H1 (cell line): ENCODE results near the gene DNASE1L1. TPM values are rescaled to one million over a fixed set of nuclear protein-coding genes. Genes with fewer than 3 reads are reported as not detected.

ENCODE experiments used
- CTCF ChIA-PET: fragments of 300-600 bp; sonication (Branson Sonifier 250); formaldehyde crosslinking; loops from one replicate; lab custom pipeline; 2021; ENCODE audit not compliant: partially characterized antibody; lab: Charles Lee
- POLR2A ChIA-PET: fragments of 300-600 bp; sonication (Branson Sonifier 250); formaldehyde crosslinking; loops from one replicate; lab custom pipeline; 2021; ENCODE audit warnings: inconsistent platforms; ENCODE audit not compliant: partially characterized antibody; lab: Charles Lee
- DNase-seq, 2 experiments: peaks; one replicate each; pipeline versions ENCODE4 v3.0.0 to v3.0.0-alpha.2; 2010 to 2022; ENCODE audit warnings: low spot score in 2 of 2, low read depth in 1 of 2, mixed read lengths in 1 of 2
- FAIRE-seq: peaks from 2 replicates; lab custom pipeline; 2011; peaks lifted over from hg19 to GRCh38; lab: Jason Lieb, UNC
- H2AFZ ChIP-seq: 2 replicates; pipeline ENCODE4 v1.8.1; 2012; ENCODE audit warnings: low read length, inconsistent platforms
- H2AK5ac ChIP-seq: 2 replicates; pipeline ENCODE4 v1.6.1; 2013; ENCODE audit warnings: low read depth, low read length
- H2BK120ac ChIP-seq: replicated peaks from 2 replicates; pipeline ENCODE3; 2013; ENCODE audit warnings: low read depth, low read length, inconsistent platforms
- H2BK12ac ChIP-seq: 2 replicates; pipeline ENCODE4 v1.6.1; 2013; ENCODE audit warnings: low read depth, low read length
- H2BK15ac ChIP-seq: 2 replicates; pipeline ENCODE4 v1.6.1; 2013; ENCODE audit warnings: low read length
- H2BK20ac ChIP-seq: 2 replicates; pipeline ENCODE4 v1.6.1; 2013; ENCODE audit warnings: low read length
- H2BK5ac ChIP-seq: 2 replicates; pipeline ENCODE4 v1.6.1; 2013; ENCODE audit warnings: low read depth, low read length
- H3K14ac ChIP-seq: 2 replicates; pipeline ENCODE4 v1.6.1; 2013; ENCODE audit warnings: inconsistent platforms; ENCODE audit not compliant: insufficient read length
- H3K18ac ChIP-seq: 2 replicates; pipeline ENCODE4 v1.6.1; 2013; ENCODE audit warnings: low read length; ENCODE audit errors: extremely low read depth
- H3K23ac ChIP-seq: 2 replicates; pipeline ENCODE4 v1.6.1; 2013; ENCODE audit warnings: inconsistent platforms; ENCODE audit not compliant: insufficient read length
- H3K23me2 ChIP-seq: 2 replicates; pipeline ENCODE4 v1.6.1; 2013; ENCODE audit warnings: low read depth, low read length
- H3K27ac ChIP-seq: 2 replicates; pipeline ENCODE4 v1.6.1; 2011; ENCODE audit warnings: low read depth, low read length, inconsistent platforms
- H3K27me3 ChIP-seq, 4 experiments: replicated peaks in 1 of 4; 1 replicate in 1 of 4; 2 replicates in 3 of 4; pipeline versions ENCODE4 v1.6.1 to v1.8.1; 2011 to 2013; ENCODE audit warnings: low read length in 3 of 4, mild to moderate bottlenecking in 3 of 4, inconsistent platforms in 2 of 4, mixed read lengths in 2 of 4, moderate library complexity in 1 of 4; ENCODE audit not compliant: control insufficient read depth in 3 of 4, insufficient read depth in 3 of 4; ENCODE audit errors: extremely low read depth in 1 of 4
- H3K36me3 ChIP-seq, 4 experiments: 2 replicates each; pipeline versions ENCODE4 v1.6.1 to v1.8.1; 2011 to 2013; ENCODE audit warnings: mild to moderate bottlenecking in 4 of 4, low read length in 3 of 4, moderate library complexity in 2 of 4, control low read depth in 1 of 4, inconsistent platforms in 1 of 4; ENCODE audit not compliant: insufficient read depth in 4 of 4, control insufficient read depth in 2 of 4
- H3K4ac ChIP-seq: replicated peaks from 2 replicates; pipeline ENCODE3; 2013; ENCODE audit warnings: low read length, low read depth, mixed read lengths, inconsistent platforms; ENCODE audit not compliant: insufficient read length
- H3K4me1 ChIP-seq, 4 experiments: replicated peaks in 1 of 4; 1 replicate in 1 of 4; 2 replicates in 3 of 4; pipeline versions ENCODE4 v1.6.1 to v1.8.1; 2011 to 2013; ENCODE audit warnings: low read length in 3 of 4, inconsistent platforms in 2 of 4, mixed read lengths in 1 of 4; ENCODE audit not compliant: insufficient read depth in 4 of 4, control insufficient read depth in 3 of 4
- H3K4me2 ChIP-seq, 2 experiments: 2 replicates each; pipeline versions ENCODE4 v1.6.1 to v1.8.1; 2011 to 2013; ENCODE audit warnings: low read depth in 2 of 2, low read length in 2 of 2, control low read depth in 1 of 2, inconsistent platforms in 1 of 2, mild to moderate bottlenecking in 1 of 2; ENCODE audit not compliant: insufficient read depth in 1 of 2
- H3K4me3 ChIP-seq, 4 experiments: fragments of 200-600, 300-600 bp in 1 of 4; sonication (generic), shearing (Covaris generic), sonication (Bioruptor Twin) in 1 of 4; 2 replicates each; pipeline versions ENCODE4 v1.5.1 to v1.8.1; 2011 to 2016; ENCODE audit warnings: low read length in 4 of 4, low read depth in 3 of 4, control low read depth in 2 of 4, inconsistent platforms in 2 of 4, mild to moderate bottlenecking in 2 of 4, mixed read lengths in 1 of 4, moderate library complexity in 1 of 4; ENCODE audit not compliant: insufficient read depth in 2 of 4; ENCODE audit errors: extremely low read depth in 1 of 4
- H3K56ac ChIP-seq: replicated peaks from 2 replicates; pipeline ENCODE3; 2013; ENCODE audit warnings: low read depth, mild to moderate bottlenecking, mixed read lengths, low read length, inconsistent platforms; ENCODE audit not compliant: insufficient read length
- H3K79me1 ChIP-seq: 2 replicates; pipeline ENCODE4 v1.6.1; 2013; ENCODE audit warnings: low read depth, low read length, control low read depth
- H3K79me2 ChIP-seq, 2 experiments: 2 replicates each; pipeline versions ENCODE4 v1.6.1 to v1.8.1; 2012 to 2013; ENCODE audit warnings: low read length in 2 of 2, mild to moderate bottlenecking in 2 of 2, inconsistent platforms in 1 of 2; ENCODE audit not compliant: insufficient read depth in 2 of 2, control insufficient read depth in 1 of 2
- H3K9ac ChIP-seq, 4 experiments: replicated peaks in 1 of 4; 1 replicate in 1 of 4; 2 replicates in 3 of 4; pipeline versions ENCODE4 v1.6.1 to v1.8.1; 2011 to 2013; ENCODE audit warnings: low read depth in 3 of 4, low read length in 3 of 4, control low read depth in 2 of 4, mild to moderate bottlenecking in 2 of 4, moderate library complexity in 2 of 4, inconsistent platforms in 1 of 4; ENCODE audit errors: extremely low read depth in 1 of 4
- H3K9me3 ChIP-seq, 2 experiments: 2 replicates each; pipeline versions ENCODE4 v1.6.1 to v1.8.1; 2012 to 2013; ENCODE audit warnings: mild to moderate bottlenecking in 2 of 2, moderate library complexity in 2 of 2, control low read depth in 1 of 2, inconsistent platforms in 1 of 2, low read depth in 1 of 2, low read length in 1 of 2, mixed read lengths in 1 of 2; ENCODE audit not compliant: insufficient read depth in 2 of 2
- H4K20me1 ChIP-seq, 2 experiments: replicated peaks in 1 of 2; 2 replicates each; pipeline versions ENCODE3 to v1.8.1; 2011 to 2013; ENCODE audit warnings: inconsistent platforms in 2 of 2, low read length in 2 of 2, mild to moderate bottlenecking in 1 of 2; ENCODE audit not compliant: insufficient read depth in 2 of 2, control insufficient read depth in 1 of 2
- H4K5ac ChIP-seq: 2 replicates; pipeline ENCODE4 v1.6.1; 2013; ENCODE audit warnings: low read length, low read depth, mixed read lengths, inconsistent platforms; ENCODE audit not compliant: insufficient read length
- H4K8ac ChIP-seq: 2 replicates; pipeline ENCODE4 v1.8.0; 2013; ENCODE audit warnings: mild to moderate bottlenecking, moderate library complexity, low read length, inconsistent platforms; ENCODE audit not compliant: insufficient read depth; ENCODE audit errors: extremely low read depth
- H4K91ac ChIP-seq: replicated peaks from 2 replicates; pipeline ENCODE3; 2013; ENCODE audit warnings: low read length, mixed read lengths, inconsistent platforms; ENCODE audit not compliant: insufficient read length
- BACH1 ChIP-seq: IDR thresholded peaks from 2 replicates; pipeline ENCODE4 v1.6.1; 2012; ENCODE audit warnings: low read length, improper control_type of control experiment
- CEBPB ChIP-seq: IDR thresholded peaks from 2 replicates; pipeline ENCODE4 v1.6.1; 2012; ENCODE audit warnings: low read depth, low read length
- CHD2 ChIP-seq: IDR thresholded peaks from 2 replicates; pipeline ENCODE4 v1.6.1; 2012; ENCODE audit warnings: low read length, improper control_type of control experiment
- CTBP2 ChIP-seq: IDR thresholded peaks from 2 replicates; pipeline ENCODE4 v1.7.0; 2011; ENCODE audit warnings: borderline replicate concordance, mild to moderate bottlenecking, moderate library complexity, mixed read lengths, low read length; ENCODE audit not compliant: insufficient read depth, insufficient read length
- E2F6 ChIP-seq: IDR thresholded peaks from 2 replicates; pipeline ENCODE4 v1.6.1; 2012; ENCODE audit warnings: inconsistent platforms
- MAX ChIP-seq: IDR thresholded peaks from 2 replicates; pipeline ENCODE4 v1.6.1; 2012; ENCODE audit warnings: inconsistent platforms
- NRF1 ChIP-seq: IDR thresholded peaks from 2 replicates; pipeline ENCODE4 v1.6.1; 2011; ENCODE audit warnings: mild to moderate bottlenecking, low read depth, low read length, improper control_type of control experiment
- RAD21 ChIP-seq, 2 experiments: IDR thresholded peaks in 1 of 2; conservative IDR thresholded peaks in 1 of 2; 2 replicates each; pipeline ENCODE4 v1.6.1; 2011; ENCODE audit warnings: low read depth in 2 of 2, low read length in 2 of 2, improper control_type of control experiment in 1 of 2, inconsistent platforms in 1 of 2, mild to moderate bottlenecking in 1 of 2, moderate library complexity in 1 of 2
- RXRA ChIP-seq: IDR thresholded peaks from 2 replicates; pipeline ENCODE4 v1.6.1; 2011; ENCODE audit warnings: low read depth, mild to moderate bottlenecking, low read length, moderate library complexity; ENCODE audit not compliant: insufficient read depth
- SP4 ChIP-seq: IDR thresholded peaks from 2 replicates; pipeline ENCODE4 v1.6.1; 2012; ENCODE audit warnings: low read length, inconsistent platforms
- SRF ChIP-seq: IDR thresholded peaks from 2 replicates; pipeline ENCODE4 v1.6.1; 2011; ENCODE audit warnings: mild to moderate bottlenecking, low read depth, low read length, moderate library complexity
- ZNF274 ChIP-seq: IDR thresholded peaks from 2 replicates; pipeline ENCODE4 v1.7.0; 2012; ENCODE audit warnings: low read length, borderline replicate concordance; ENCODE audit errors: extremely low read depth
- WGBS, 2 experiments: shearing (Covaris generic) in 1 of 2; methylation state at CpG; one replicate each; pipeline versions ENCODE4 v1.1.6 to v1.1.7; 2013 to 2015; ENCODE audit warnings: low lambda C conversion rate in 2 of 2, mixed read lengths in 2 of 2, inconsistent platforms in 1 of 2, low coverage in 1 of 2, missing lambda C conversion rate in 1 of 2; ENCODE audit not compliant: insufficient replicate concordance in 2 of 2, insufficient coverage in 1 of 2, insufficient read length in 1 of 2; ENCODE audit errors: extremely low coverage in 1 of 2, missing lambda C conversion rate in 1 of 2; 5-methylcytosine and 5-hydroxymethylcytosine counted together
- polyA plus RNA-seq, 7 experiments: library from polyadenylated mRNA; depleted of rRNA in 3 of 7; stranded (reverse) in 5 of 7; unstranded in 2 of 7; fragments of >200 nt in 5 of 7; fragments of 200-250 nt in 2 of 7; gene quantifications; 1 replicate in 5 of 7; 2 replicates in 1 of 7; 4 replicates in 1 of 7; pipeline versions ENCODE4 v1.2.1 to v1.2.3, GENCODE V29; 2011 to 2013; ENCODE audit warnings: missing spikeins in 2 of 7, mixed read lengths in 2 of 7
- total RNA-seq: library from RNA; stranded (reverse); fragmentation: NEBNext Ultra II Directional; extraction: Animal tissue kit (Norgen Biotek cat#: 25700); gene quantifications from 2 replicates; pipeline ENCODE4 v1.2.1, GENCODE V29; 2021

The DNASE1L1 gene
- total and polyA plus RNA-seq, 2 of the 8 experiments (the other 6 are each of a cell fraction or from before 2014, with no cell fraction given), result 8.7 to 30.0 TPM

GRCh38 chrX:154356596-154356995 lies 52.5 kb downstream of the DNASE1L1 start:
- no peak overlapping the region for H3K23ac ChIP-seq
- H3K36me3 ChIP-seq, result peaks cover 44 to 97% (median 81%) of the 10 kb centered on the region in 4 experiments; a peak in 7 of 8 replicates
- TF ChIP-seq RXRA (no peak), CHD2 (no peak), RAD21 (IDR thresholded peaks at IDR 0.05 in 1 of 2, conservative IDR thresholded peaks at IDR 0.05 in 1 of 2; ENCODE audit: low read depth in 2 of 2, low read length in 2 of 2) (no peak), NRF1 (no peak), MAX (no peak), SP4 (no peak), BACH1 (no peak), SRF (no peak), E2F6 (no peak), CEBPB (no peak), ZNF274 (no peak), CTBP2 (no peak)

More at GRCh38 chrX:154356596-154356995, 52.5 kb downstream of the DNASE1L1 start:
- H3K4ac ChIP-seq, result no peak overlapping the region
- CTCF ChIA-PET, result interaction anchor here (0.9 kb wide), 1 partner anchor 17 kb away, joined by 3 read pairs; no protein-coding TSS in a partner anchor
- peaks cover 7 to 46% of the 10 kb centered on the region in 2 experiments for H4K20me1 ChIP-seq
- no peak overlapping the region for H3K56ac ChIP-seq
- H3K9ac ChIP-seq, result no peak overlapping the region
- no peak overlapping the region for H2BK20ac ChIP-seq
- POLR2A ChIA-PET, result interaction anchor here (1.0 to 15.6 kb wide), 4 partner anchors 8 to 41 kb away, joined by 3 to 348 read pairs (median 29); partner anchors contain the start of gene RPL10
- no peak overlapping the region for H2AFZ ChIP-seq
- H4K91ac ChIP-seq, result no peak overlapping the region
- no peak overlapping the region; the same call in 1 of the 2 replicates for H4K8ac ChIP-seq
- H4K5ac ChIP-seq, result no peak overlapping the region
- no peaks in the 10 kb centered on the region for H3K27me3 ChIP-seq
- H3K4me3 ChIP-seq, result no peak overlapping the region
- H3K9me3 ChIP-seq, result no peaks in the 10 kb centered on the region
- 84% methylated on average over 2 of the region's 13 CpGs; no CpG with 5 or more reads in 1 of the 2 experiments for WGBS, 2 experiments
- H2BK5ac ChIP-seq, result no peak overlapping the region
- H2BK15ac ChIP-seq, result no peak overlapping the region
- H2BK120ac ChIP-seq, result no peak overlapping the region
- no peak overlapping the region for H3K27ac ChIP-seq
- H3K79me1 ChIP-seq, result no peaks in the 10 kb centered on the region; the same call in 1 of the 2 replicates
- DNase-seq (no peak), FAIRE-seq (no peak)
- H2BK12ac ChIP-seq, result no peak overlapping the region
- no peak overlapping the region for H3K18ac ChIP-seq
- H3K23me2 ChIP-seq, result no peaks in the 10 kb centered on the region
- H3K4me2 ChIP-seq, result no peak overlapping the region
- H3K14ac ChIP-seq, result no peak overlapping the region
- peaks cover 0 to 2% of the 10 kb centered on the region in 2 experiments; a peak in 1 of 4 replicates for H3K79me2 ChIP-seq
- H2AK5ac ChIP-seq, result no peak overlapping the region
- H3K4me1 ChIP-seq, result no peaks in the 10 kb centered on the region
